GF-D8 (cell line): ENCODE measurements around the gene ARMCX1.
"Not testable (repeated sequence)": the region's sequence is repeated elsewhere in the genome, so short reads cannot be mapped to it uniquely, and the experiment has no call there.

Source experiments
- DNase-seq: peaks from one replicate; lab custom pipeline; 2025; lab: John Stamatoyannopoulos, UW

ARMCX1 gene

DNA sequence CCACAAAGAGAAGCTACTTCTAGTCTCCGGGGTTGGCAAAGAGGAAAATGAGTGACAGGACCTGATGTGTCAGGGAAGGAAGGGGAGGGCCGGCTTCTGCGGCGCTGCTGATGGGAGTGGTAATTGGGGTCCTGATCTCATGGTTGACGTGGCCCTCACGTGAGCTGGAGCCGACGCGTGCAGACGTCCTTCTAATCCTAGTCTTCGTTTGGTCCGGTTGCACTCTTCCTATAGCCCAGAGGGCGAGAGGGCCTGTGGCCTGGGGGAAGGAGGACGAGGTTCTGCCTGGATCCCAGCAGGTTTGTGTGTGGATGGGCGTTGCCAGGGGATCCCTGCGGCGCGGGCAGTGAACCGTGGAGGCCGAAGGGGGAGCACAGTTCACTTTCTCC, at the start of gene ARMCX1:
Gene ARMCX1, plus strand, starts transcription at position 186 of the 389 bp plus-strand sequence. CDS start 2,384 bp downstream, outside the sequence.
- DNase-seq, result no peak

- DNase-seq, result not testable (repeated sequence)
Measured at GRCh38 chrX:101502929-101503328, 47.4 kb upstream of the ARMCX1 start.

DNA sequence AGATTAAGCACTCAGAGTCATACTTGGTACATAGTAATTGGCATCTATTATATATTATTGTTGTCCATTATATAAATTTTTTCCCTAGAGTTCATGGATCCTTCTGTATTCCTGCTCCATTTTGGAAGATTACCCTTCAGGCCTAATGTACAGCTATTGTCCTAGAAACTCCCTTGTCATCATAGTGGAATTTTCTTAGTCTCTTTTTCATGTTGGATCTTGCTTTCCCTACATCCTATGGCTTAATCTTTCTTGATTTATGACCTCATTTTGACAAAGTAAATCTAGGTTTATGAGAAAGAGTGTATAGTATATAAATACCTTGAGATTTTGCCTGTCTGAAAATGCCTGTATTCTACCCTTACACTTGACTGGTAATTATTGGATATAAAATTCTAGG, 43.0 kb upstream of the ARMCX1 start:
- DNase-seq, result no peak

DNA sequence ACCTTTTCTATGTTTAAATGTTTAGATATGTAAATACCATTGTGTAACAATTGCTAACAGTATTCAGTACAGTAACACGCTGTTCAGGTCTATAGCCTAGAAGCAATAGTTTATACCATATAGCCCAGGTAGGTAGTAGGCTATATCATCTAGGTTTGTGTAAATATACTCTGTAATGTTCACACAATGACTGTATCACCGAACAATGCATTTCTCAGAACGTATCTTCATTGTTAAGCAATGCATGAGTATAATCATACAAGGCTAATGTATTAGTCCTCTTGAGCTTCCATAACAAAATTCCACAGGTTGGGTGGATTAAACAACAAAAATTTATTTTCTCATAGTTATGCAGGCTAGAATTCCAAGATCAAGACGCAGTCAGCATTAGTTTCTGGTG, 42.4 kb upstream of the ARMCX1 start:
- no peak for DNase-seq

DNA sequence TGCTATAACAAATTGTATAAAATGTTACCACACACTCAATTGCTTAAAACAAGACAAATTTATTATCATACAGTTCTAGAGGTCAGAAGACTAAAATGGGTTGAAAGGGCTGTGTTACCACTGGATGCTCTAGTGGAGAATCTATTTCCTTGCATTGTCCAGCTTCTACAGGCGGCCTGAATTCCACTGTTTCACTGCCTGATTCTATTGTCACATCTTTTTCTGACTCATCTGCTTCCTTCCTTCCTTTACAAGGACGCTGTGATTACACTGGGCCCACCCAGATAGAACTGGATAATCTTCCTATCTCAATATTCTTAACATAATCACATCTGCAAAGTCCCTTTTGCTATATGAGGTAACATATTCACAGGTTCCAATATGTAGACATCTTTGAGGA, 19.4 kb upstream of the ARMCX1 start:
- DNase-seq, result no peak

DNA sequence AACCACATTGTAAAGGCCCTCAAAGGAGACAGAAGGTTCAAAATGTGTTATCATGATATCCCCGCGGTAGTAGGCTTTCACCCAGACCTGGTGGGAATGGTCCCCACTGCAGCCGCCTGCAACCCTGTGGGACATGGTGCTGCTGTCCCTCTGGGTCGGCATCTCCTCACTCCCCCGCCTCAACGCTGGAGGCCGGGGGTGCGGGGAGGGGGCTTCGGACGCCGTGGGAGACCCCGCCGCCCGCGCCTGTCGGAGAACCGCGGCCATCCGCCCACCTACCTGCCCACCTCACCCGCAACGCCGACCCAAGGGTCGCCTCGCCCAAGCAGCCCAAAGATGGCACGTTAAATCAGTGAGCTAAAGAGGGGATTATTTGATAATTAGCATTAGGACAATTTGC, 11.2 kb upstream of the ARMCX1 start:
- no peak for DNase-seq

- DNase-seq, result no peak
Measured at GRCh38 chrX:101550751-101551379, 518 bp downstream of the ARMCX1 start.

GRCh38 chrX:101551380-101551767, 1.0 kb downstream of the ARMCX1 start:
- DNase-seq, result no peak

- DNase-seq, result no peak
Measured at GRCh38 chrX:101552714-101553113, 2.4 kb downstream of the ARMCX1 start.

DNA sequence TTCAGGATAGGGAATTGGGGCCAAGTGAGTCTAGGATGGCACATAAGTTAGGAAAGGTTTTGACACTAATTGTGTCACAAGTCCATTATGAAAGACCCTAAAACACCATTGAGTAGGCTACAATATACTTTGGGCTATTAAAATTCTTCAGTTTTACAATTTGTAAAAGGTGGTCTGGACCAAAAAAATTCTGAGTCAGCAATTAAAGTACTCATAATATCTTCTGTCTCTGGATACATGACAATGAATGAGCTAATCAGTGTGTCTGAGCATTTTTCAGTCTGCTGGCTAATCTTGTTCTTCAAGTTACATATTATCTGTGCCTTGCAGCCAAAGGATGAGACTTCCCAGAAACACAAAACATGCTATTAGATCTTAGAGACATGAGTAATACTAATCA, 14.3 kb downstream of the ARMCX1 start:
- DNase-seq, result no peak

DNA sequence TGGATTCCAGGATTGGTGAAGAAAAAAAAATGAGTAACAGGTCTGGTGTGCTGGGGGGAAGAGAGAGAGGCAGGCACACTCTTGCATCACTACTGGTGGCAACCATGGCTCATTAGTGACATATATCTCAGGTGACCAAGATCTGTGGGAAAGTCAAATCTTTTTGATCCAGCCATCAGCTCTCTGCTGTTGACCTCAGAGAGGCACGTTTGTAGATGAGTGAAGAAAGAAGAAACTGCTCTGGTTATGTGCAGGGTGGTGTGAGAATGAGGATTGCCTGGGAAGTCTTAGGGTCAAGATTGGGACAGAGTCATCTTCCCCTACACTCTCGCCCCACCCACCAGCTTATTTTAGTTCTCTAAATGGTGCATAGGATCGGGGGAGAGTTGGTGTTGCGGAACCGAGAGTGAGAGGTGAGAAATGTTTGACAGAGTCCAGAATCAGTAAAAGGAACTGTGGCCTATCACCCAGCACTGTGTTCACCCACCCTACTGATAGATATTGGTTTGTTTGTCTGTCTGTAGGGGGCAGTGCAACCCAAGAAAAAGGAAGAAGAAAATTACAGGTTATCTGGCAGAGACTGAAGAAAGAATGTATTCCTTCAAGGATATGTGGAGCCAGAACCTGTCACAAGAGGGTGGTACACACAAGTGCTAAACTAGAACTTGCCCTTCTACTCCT, 45.5 kb downstream of the ARMCX1 start:
- DNase-seq, result no peak

DNA sequence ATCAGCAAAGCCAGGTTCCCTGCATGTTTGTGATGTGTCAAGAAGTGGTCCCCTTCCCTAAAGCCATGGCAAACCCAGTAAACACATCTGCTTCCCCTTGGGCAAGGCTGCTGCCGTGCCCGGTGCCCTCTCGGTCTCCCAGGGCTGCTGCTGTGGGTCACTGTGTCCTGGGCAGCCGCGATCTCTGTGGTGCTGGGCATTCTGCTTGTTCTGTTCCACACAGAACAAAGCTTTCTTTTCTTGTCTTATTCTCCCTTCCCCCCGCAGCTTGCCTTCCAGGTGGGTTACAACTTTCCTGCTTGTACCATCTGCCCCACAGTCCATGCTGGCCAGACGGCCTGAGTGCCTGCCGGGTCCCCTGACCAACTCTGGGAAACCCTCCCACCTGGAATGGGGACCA, 49.2 kb downstream of the ARMCX1 start:
- not testable (repeated sequence) for DNase-seq

DNA sequence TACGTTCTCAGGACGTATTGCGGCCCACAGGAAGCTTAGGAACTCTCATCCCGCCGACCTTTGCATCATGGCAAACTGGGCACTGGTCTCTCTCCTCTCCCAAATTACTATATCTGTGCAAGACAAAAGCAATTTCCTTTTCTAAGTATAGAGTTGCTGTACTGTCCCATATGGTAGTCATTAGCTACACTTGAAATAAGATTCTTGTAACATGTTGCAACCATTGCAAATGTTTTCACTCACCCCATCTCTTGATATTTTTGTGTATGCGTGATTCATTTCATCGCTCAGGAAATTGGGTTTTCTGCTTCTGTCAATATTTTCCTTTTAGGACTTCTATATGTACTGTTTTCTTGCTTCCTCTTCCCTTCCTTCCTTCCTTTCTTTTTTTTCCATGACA, 51.7 kb downstream of the ARMCX1 start:
- no peak for DNase-seq
